IgD-negative memory B cell (primary cell): ENCODE results near the gene SLC25A33. TPM values are rescaled to one million over a fixed set of nuclear protein-coding genes. Genes with fewer than 3 reads are reported as not detected.

ENCODE experiments used
- H3K27ac Mint-ChIP-seq, 3 donors: one replicate each; pipeline ENCODE4 v1.8.0; 2020 to 2022; ENCODE audit warnings: mild to moderate bottlenecking in 3 of 3, mixed read lengths in 3 of 3, moderate library complexity in 1 of 3
- H3K27me3 Mint-ChIP-seq: one replicate; pipeline ENCODE4 v1.8.0; 2021; ENCODE audit warnings: mixed read lengths
- H3K36me3 Mint-ChIP-seq: one replicate; pipeline ENCODE4 v1.8.0; 2020; ENCODE audit warnings: mild to moderate bottlenecking, mixed read lengths
- H3K4me1 Mint-ChIP-seq, 3 donors: one replicate each; pipeline ENCODE4 v1.8.0; 2020 to 2022; ENCODE audit warnings: mixed read lengths in 3 of 3, mild to moderate bottlenecking in 1 of 3
- H3K4me3 Mint-ChIP-seq, 4 donors: one replicate each; pipeline ENCODE4 v1.8.0; 2020 to 2022; ENCODE audit warnings: mild to moderate bottlenecking in 4 of 4, mixed read lengths in 4 of 4, moderate library complexity in 3 of 4
- H3K9me3 Mint-ChIP-seq, 3 donors: one replicate each; pipeline ENCODE4 v1.8.0; 2020 to 2021; ENCODE audit warnings: mixed read lengths in 3 of 3, mild to moderate bottlenecking in 1 of 3
- polyA plus RNA-seq: library from polyadenylated mRNA; unstranded; fragments of 300-500 nt; fragmentation: Illumina TruSeq; gene quantifications from one replicate; pipeline ENCODE4 v1.2.3, GENCODE V29; 2021

The SLC25A33 gene
- polyA plus RNA-seq, 1 donor from 2014 or later, result 7.5 TPM

- H3K27ac Mint-ChIP-seq, result peak overlapping the region in 2 of 3 donors; percentile 73 to 78
- H3K27me3 Mint-ChIP-seq, result no peaks in the 10 kb centered on the region
- peaks cover 20 to 28% (median 22%) of the 10 kb centered on the region in 3 donors for H3K4me1 Mint-ChIP-seq
- no peaks in the 10 kb centered on the region for H3K9me3 Mint-ChIP-seq
- H3K36me3 Mint-ChIP-seq, result no peaks in the 10 kb centered on the region
- peak overlapping the region; percentile 89 to 95 (median 93) for H3K4me3 Mint-ChIP-seq
Observed at GRCh38 chr1:9589144-9589718, 50.0 kb downstream of the SLC25A33 start.

DNA sequence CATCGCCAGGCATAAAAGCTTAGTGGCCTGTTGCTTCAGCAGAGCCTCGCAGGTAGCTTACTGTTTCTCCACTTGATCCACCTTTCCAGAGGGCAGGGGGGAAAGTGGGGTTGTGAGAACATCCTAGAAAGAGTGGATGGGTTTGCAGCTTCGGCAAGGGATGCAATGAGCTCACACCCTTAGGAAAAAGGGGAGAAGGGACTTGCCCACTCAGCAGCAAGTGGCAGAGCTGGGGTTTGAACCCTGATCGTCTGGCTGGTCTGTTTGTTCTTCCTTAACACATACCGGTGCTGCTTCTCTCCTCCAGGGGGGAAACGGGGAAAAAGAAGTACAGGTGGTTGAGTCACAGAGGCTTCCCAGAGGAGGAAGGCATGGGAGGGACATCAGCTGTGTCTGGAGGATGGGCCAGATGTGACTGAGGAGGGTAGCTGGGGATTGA lies 50.5 kb downstream of the SLC25A33 start:
- H3K4me3 Mint-ChIP-seq, result peak overlapping the region; percentile 89 to 95 (median 93)
- peak overlapping the region in 2 of 3 donors; percentile 73 to 78 for H3K27ac Mint-ChIP-seq
- no peaks in the 10 kb centered on the region for H3K27me3 Mint-ChIP-seq
- H3K9me3 Mint-ChIP-seq, result no peaks in the 10 kb centered on the region
- H3K36me3 Mint-ChIP-seq, result no peaks in the 10 kb centered on the region
- H3K4me1 Mint-ChIP-seq, result peaks cover 20 to 28% (median 22%) of the 10 kb centered on the region in 3 donors

- Mint-ChIP-seq H3K27ac (no peak overlapping the region), H3K27me3 (no peaks in the 10 kb centered on the region), H3K4me1 (peaks cover 20 to 28% (median 22%) of the 10 kb centered on the region in 3 donors), H3K9me3 (no peaks in the 10 kb centered on the region), H3K4me3 (peak overlapping the region; percentile 89 to 95 (median 93)), H3K36me3 (no peaks in the 10 kb centered on the region)
Observed at GRCh38 chr1:9590201-9590600, 50.9 kb downstream of the SLC25A33 start.

DNA sequence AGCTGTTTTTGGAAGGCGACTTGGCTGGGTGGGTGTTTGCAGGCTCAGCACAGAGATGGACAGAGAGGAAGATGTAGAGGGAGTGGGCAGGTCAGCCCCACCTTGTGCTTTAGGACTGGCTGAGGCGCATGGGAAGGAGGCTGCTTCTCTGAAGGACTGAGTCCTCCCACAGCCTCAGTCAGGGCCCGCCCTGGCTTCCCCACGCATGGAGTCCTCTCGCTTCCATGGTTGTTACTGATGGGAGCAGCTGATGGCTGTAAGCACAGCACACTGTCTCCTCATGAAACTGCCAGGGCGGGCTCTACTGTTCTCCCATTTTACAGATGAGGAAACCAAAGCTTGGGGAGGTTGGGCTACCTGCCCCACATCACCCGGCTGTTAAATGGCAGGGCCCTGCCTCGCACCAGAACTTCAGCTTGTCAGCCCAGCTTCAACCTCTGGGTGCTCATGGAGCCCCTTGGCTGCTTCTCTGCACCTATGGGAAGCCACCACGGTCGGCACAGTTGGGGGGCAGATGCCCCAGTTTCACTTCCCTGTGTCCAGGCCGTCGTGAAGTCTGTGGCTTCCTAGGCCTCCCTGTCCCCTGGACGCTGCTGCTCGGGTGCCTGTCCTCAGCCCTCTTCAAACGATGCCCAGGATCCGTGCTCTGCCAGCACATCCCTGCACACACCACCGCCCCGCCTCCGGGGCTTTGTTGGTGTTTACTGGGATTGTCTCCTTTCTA lies 51.8 kb downstream of the SLC25A33 start:
- Mint-ChIP-seq H3K4me3 (peak overlapping the region; percentile 44 to 95 (median 93)), H3K4me1 (peaks cover 20 to 28% (median 22%) of the 10 kb centered on the region in 3 donors), H3K27ac (peak overlapping the region; percentile 37 to 51 (median 46)), H3K36me3 (no peaks in the 10 kb centered on the region), H3K9me3 (no peaks in the 10 kb centered on the region), H3K27me3 (no peaks in the 10 kb centered on the region)

GRCh38 chr1:9591669-9592509 lies 52.6 kb downstream of the SLC25A33 start:
- peak overlapping the region in 1 of 3 donors; percentile 37 for H3K27ac Mint-ChIP-seq
- H3K27me3 Mint-ChIP-seq, result no peaks in the 10 kb centered on the region
- H3K4me3 Mint-ChIP-seq, result peak overlapping the region in 3 of 4 donors; percentile 79 to 94 (median 92)
- H3K9me3 Mint-ChIP-seq, result no peaks in the 10 kb centered on the region
- peaks cover 20 to 28% (median 22%) of the 10 kb centered on the region in 3 donors for H3K4me1 Mint-ChIP-seq
- no peaks in the 10 kb centered on the region for H3K36me3 Mint-ChIP-seq

DNA sequence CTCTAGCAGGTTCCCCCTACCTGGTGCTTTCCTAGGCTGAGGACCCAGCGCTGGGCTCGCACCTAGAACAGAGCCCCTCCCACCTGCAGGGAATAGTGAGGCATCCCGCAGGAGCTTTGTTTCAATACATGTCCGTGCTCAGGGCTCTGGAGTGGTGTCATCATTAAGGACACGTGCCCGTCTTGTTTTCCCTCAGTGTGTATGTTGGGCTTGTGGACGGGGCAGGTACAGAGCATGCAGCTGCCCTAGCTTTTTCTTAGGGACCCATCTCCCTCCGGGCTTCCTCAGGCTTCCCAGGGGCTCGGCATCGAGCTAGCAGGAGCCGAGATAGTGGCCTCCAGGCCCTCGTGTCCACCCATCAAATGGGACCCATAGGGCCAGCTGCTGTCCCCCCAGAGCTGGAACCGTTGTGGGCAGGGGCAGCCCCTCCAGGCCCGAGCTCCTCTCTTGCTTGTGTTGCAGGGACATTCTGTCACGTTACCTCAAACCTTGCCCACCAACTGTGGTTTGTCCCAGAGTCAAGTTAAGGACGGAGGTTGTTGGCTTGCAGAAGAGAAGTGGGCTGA lies 53.3 kb downstream of the SLC25A33 start:
- Mint-ChIP-seq H3K9me3 (no peaks in the 10 kb centered on the region), H3K36me3 (no peaks in the 10 kb centered on the region), H3K27me3 (no peaks in the 10 kb centered on the region), H3K27ac (no peak overlapping the region), H3K4me3 (peak overlapping the region in 2 of 4 donors; percentile 3 to 29), H3K4me1 (peaks cover 20 to 28% (median 22%) of the 10 kb centered on the region in 3 donors)

- Mint-ChIP-seq H3K27ac (peak overlapping the region in 1 of 3 donors; percentile 19), H3K4me1 (peaks cover 20 to 27% (median 22%) of the 10 kb centered on the region in 3 donors), H3K4me3 (peak overlapping the region in 2 of 4 donors; percentile 3 to 29)
Observed at GRCh38 chr1:9593147-9593491, 53.9 kb downstream of the SLC25A33 start.

DNA sequence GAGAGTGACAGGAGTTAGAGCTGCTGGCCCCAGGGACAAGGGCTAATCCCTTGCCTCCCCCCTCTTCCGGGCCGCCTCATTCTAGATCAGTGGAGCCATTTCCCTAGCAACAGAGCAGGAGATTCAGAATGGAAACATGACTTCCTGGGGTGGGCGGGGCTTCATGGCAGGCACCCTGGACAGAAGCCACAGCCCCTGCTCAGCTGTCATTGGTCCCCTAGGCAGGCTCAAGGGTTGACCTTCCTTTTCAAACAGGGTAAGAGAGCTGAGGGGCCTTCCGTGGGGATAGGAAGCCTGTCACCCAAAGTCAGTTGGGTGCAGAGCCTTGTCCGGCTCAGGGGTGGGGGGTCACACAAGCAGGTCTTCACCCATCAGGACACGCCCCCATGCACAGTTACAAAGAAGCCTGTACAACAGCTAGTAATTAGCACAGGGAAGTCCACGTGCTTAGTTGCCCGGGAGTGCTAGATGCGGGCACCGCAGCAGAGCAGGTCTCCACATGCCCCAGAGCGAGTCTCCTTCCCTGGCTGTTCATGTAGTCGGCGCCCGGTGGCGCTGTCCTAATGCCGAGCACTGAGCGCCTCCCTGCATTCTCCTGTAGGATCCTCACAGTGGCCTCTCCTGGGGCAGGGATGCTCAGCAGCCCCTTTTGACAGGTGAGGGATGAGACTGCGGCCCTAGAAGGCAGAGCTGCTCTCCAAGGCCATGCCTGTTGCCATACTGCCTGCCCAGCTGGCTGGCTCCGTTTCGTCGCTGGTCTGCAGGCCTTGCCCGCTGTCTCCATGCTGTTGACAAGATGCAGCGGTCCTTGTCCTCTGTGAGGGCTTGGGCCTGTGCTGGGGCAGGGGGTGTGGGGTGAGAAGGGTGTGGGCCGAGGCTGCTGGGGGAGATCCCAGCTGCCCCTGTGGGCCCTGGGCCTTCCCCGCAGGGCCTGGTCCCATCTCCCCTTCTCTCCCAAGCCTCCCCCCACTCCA lies 54.5 kb downstream of the SLC25A33 start:
- Mint-ChIP-seq H3K4me1 (peaks cover 19 to 25% (median 20%) of the 10 kb centered on the region in 3 donors), H3K9me3 (no peaks in the 10 kb centered on the region), H3K4me3 (peak overlapping the region in 2 of 4 donors; percentile 8 to 29), H3K27ac (peak overlapping the region in 1 of 3 donors; percentile 19), H3K36me3 (no peaks in the 10 kb centered on the region), H3K27me3 (no peaks in the 10 kb centered on the region)

More at GRCh38 chr1:9593147-9593491, 53.9 kb downstream of the SLC25A33 start:
- H3K36me3 Mint-ChIP-seq, result no peaks in the 10 kb centered on the region
- no peaks in the 10 kb centered on the region for H3K27me3 Mint-ChIP-seq
- H3K9me3 Mint-ChIP-seq, result no peaks in the 10 kb centered on the region

GRCh38 chr1:9594471-9595155 lies 55.3 kb downstream of the SLC25A33 start:
- Mint-ChIP-seq H3K36me3 (no peaks in the 10 kb centered on the region), H3K4me3 (no peak overlapping the region), H3K4me1 (peaks cover 18 to 24% (median 18%) of the 10 kb centered on the region in 3 donors), H3K27me3 (no peaks in the 10 kb centered on the region), H3K27ac (no peak overlapping the region), H3K9me3 (no peaks in the 10 kb centered on the region)

DNA sequence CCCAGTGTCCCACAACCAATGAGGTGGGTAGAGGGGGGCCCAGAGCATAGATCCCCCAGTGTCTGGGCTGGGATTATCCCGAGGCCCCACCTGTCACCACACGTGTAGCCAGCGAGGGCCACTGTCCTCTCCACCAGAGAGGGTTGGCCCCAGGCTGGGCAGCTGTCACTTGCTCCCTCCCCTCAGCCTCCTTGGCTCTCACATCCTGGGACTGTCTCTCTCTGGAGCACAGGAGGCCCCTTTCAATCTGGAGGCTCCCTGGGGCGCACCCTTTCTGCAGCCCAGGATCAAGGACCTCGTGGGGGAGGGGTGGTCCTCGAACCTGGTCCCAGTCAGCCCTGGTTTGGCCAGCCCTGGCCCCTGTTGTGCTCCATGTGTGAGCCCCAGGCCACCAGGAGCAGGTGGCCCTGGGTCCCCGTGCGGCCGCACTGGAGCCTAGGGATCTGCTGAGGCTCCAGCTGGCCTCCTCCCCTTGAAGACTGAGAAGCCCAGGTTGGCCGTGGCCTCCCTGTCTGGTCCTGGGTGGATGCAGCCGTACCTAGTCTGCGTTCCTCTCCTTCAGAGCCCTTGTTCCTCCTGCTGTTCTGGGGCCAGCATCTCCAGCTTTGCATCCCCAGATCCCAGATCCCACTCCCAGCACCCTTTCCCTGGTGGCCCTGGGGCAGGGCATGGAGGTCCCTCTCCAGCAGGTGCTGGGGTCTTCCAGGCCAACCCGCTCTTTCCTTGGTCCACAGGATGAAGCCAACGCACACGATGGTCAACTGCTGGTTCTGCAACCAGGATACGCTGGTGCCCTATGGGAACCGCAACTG lies 56.1 kb downstream of the SLC25A33 start:
- Mint-ChIP-seq H3K27me3 (no peaks in the 10 kb centered on the region), H3K4me1 (peaks cover 14 to 18% (median 15%) of the 10 kb centered on the region in 3 donors), H3K9me3 (no peaks in the 10 kb centered on the region), H3K36me3 (no peaks in the 10 kb centered on the region), H3K4me3 (no peak overlapping the region), H3K27ac (no peak overlapping the region)

DNA sequence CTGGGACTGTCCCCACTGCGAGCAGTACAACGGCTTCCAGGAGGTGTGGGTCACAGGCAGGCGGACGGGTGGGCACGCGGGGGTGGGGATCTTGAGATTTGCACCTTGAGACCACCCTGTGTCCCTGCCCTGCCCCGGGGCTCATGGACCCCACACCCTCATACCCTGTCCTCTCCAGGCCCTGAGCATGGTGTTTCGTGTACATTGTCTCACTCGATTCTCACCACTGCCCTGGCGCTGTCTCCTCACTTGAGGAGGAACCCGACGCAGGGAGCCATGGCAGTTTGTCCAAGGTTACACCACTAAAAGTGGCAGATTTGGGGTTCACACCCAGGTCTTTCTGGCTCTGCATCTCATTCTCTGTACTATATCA lies 56.7 kb downstream of the SLC25A33 start:
- Mint-ChIP-seq H3K27ac (no peak overlapping the region), H3K36me3 (no peaks in the 10 kb centered on the region), H3K27me3 (no peaks in the 10 kb centered on the region), H3K4me3 (no peak overlapping the region), H3K4me1 (peaks cover 9 to 12% (median 9%) of the 10 kb centered on the region in 3 donors), H3K9me3 (no peaks in the 10 kb centered on the region)

DNA sequence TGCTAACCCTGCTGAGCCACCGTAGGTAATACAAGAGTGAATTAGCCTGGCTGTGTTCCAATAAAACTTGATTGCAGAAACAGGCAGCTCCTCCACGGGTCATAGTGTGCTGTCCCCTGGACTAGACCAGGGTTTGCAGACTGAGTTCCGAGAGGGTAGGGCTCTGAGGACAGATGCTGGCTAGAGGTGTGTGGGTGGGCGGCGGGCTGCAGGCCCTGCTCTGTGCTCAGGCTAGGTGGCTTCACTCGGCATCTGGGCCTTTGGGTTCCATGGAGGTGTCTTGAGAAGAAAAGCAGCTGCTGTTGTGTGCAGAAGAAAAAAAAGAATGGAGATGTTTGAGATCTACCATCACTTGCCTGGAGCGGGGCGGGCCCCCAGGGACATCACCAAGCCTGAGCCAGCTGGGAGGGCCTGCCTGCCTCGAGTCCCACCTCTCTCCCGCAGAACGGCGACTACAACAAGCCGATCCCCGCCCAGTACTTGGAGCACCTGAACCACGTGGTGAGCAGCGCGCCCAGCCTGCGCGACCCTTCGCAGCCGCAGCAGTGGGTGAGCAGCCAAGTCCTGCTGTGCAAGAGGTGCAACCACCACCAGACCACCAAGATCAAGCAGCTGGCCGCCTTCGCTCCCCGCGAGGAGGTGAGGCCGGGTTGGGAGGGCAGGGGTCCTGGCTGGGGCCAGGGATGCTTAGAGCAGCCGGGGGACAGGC lies 57.3 kb downstream of the SLC25A33 start:
- no peak overlapping the region for H3K4me3 Mint-ChIP-seq
- H3K36me3 Mint-ChIP-seq, result no peaks in the 10 kb centered on the region
- no peaks in the 10 kb centered on the region for H3K27me3 Mint-ChIP-seq
- H3K27ac Mint-ChIP-seq, result no peak overlapping the region
- peaks cover 4 to 8% (median 7%) of the 10 kb centered on the region in 3 donors for H3K4me1 Mint-ChIP-seq
- no peaks in the 10 kb centered on the region for H3K9me3 Mint-ChIP-seq
